ENCODE results near the gene ZNF827.
A peak's percentile ranks its signal among the peaks of the same experiment; 100 is the strongest.

Gene ZNF827

GRCh38 chr4:145931403-145931802, 7.2 kb downstream of the ZNF827 start:
- no peak for DNase-seq

- no peak for DNase-seq
Observed at GRCh38 chr4:145930592-145930991, 8.0 kb downstream of the ZNF827 start.

GRCh38 chr4:145929415-145930178, 9.0 kb downstream of the ZNF827 start:
- no peak for DNase-seq

GRCh38 chr4:145928748-145929147, 9.9 kb downstream of the ZNF827 start:
- no peak for DNase-seq

- no peak for DNase-seq
Observed at GRCh38 chr4:145927030-145927429, 11.6 kb downstream of the ZNF827 start.

GRCh38 chr4:145921231-145921630, 17.4 kb downstream of the ZNF827 start:
- DNase-seq, result no peak

- DNase-seq, result no peak
Observed at GRCh38 chr4:145920205-145920604, 18.4 kb downstream of the ZNF827 start.

- DNase-seq, result no peak
Observed at GRCh38 chr4:145912376-145912775, 26.2 kb downstream of the ZNF827 start.

- no peak for DNase-seq
Observed at GRCh38 chr4:145909773-145910172, 28.9 kb downstream of the ZNF827 start.

GRCh38 chr4:145909281-145909715, 29.3 kb downstream of the ZNF827 start:
- DNase-seq, result peak; percentile 20

GRCh38 chr4:145907812-145908211, 30.8 kb downstream of the ZNF827 start:
- DNase-seq, result no peak

- DNase-seq, result no peak
Observed at GRCh38 chr4:145907390-145907789, 31.2 kb downstream of the ZNF827 start.

- DNase-seq, result no peak
Observed at GRCh38 chr4:145904413-145905177, 34.0 kb downstream of the ZNF827 start.

GRCh38 chr4:145902522-145902921, 36.1 kb downstream of the ZNF827 start:
- DNase-seq, result no peak

- no peak for DNase-seq
Observed at GRCh38 chr4:145899886-145900460, 38.6 kb downstream of the ZNF827 start.

- DNase-seq, result no peak
Observed at GRCh38 chr4:145898926-145899531, 39.6 kb downstream of the ZNF827 start.

GRCh38 chr4:145898466-145898865, 40.2 kb downstream of the ZNF827 start:
- DNase-seq, result no peak

- no peak for DNase-seq
Observed at GRCh38 chr4:145895056-145895455, 43.6 kb downstream of the ZNF827 start.

- DNase-seq, result no peak
Observed at GRCh38 chr4:145891958-145892357, 46.7 kb downstream of the ZNF827 start.

- DNase-seq, result no peak
Observed at GRCh38 chr4:145890689-145891088, 47.9 kb downstream of the ZNF827 start.

GRCh38 chr4:145888393-145888792, 50.2 kb downstream of the ZNF827 start:
- no peak for DNase-seq

GRCh38 chr4:145887241-145887991, 51.2 kb downstream of the ZNF827 start:
- no peak for DNase-seq

GRCh38 chr4:145886871-145887240, 51.8 kb downstream of the ZNF827 start:
- DNase-seq, result no peak
